CD14-positive monocyte (primary cell): Measurements from ENCODE around the gene ABCA7. TPM values are rescaled to one million over a fixed set of nuclear protein-coding genes. Genes with fewer than 3 reads are reported as not detected.

Source experiments
- DNase-seq, 3 donors: peaks; one replicate each; pipeline ENCODE4 v3.0.0-alpha.2; 2011 to 2022
- H2AFZ ChIP-seq: 2 replicates; pipeline ENCODE4 v1.6.0; 2012; ENCODE audit warnings: mild to moderate bottlenecking, low read depth, low read length, inconsistent platforms; ENCODE audit not compliant: insufficient read depth, poor library complexity, severe bottlenecking
- H3K27ac ChIP-seq, 2 donors: 1 replicate in 1 of 2; 2 replicates in 1 of 2; pipeline ENCODE4 v1.5.1; 2012 to 2013; ENCODE audit warnings: low read length in 2 of 2, control low read depth in 1 of 2, inconsistent platforms in 1 of 2, low read depth in 1 of 2, mild to moderate bottlenecking in 1 of 2
- H3K27me3 ChIP-seq, 2 donors: one replicate each; pipeline versions ENCODE4 v1.6.0 to v1.6.1; 2011 to 2013; ENCODE audit warnings: low read length in 2 of 2; ENCODE audit not compliant: control insufficient read depth in 2 of 2, insufficient read depth in 2 of 2
- H3K36me3 ChIP-seq, 2 donors: replicated peaks in 1 of 2; 1 replicate in 1 of 2; 2 replicates in 1 of 2; pipeline versions ENCODE4 v1.5.1 to v1.6.1; 2012 to 2013; ENCODE audit warnings: low read length in 2 of 2, control low read depth in 1 of 2, inconsistent platforms in 1 of 2, mild to moderate bottlenecking in 1 of 2; ENCODE audit not compliant: insufficient read depth in 2 of 2, control insufficient read depth in 1 of 2
- H3K4me1 ChIP-seq, 2 donors: 1 replicate in 1 of 2; 2 replicates in 1 of 2; pipeline versions ENCODE4 v1.5.1 to v1.6.1; 2012 to 2013; ENCODE audit warnings: low read length in 2 of 2, control low read depth in 1 of 2, inconsistent platforms in 1 of 2, mild to moderate bottlenecking in 1 of 2, moderate library complexity in 1 of 2; ENCODE audit not compliant: insufficient read depth in 2 of 2, control insufficient read depth in 1 of 2
- H3K4me2 ChIP-seq: replicated peaks from 2 replicates; pipeline ENCODE3; 2012; ENCODE audit warnings: low read length, moderate library complexity, mild to moderate bottlenecking; ENCODE audit not compliant: poor library complexity, severe bottlenecking; ENCODE audit errors: extremely low read depth
- H3K4me3 ChIP-seq, 3 experiments: fragments of 200-600 bp in 1 of 3; sonication (generic) in 1 of 3; replicated peaks in 1 of 3; 1 replicate in 2 of 3; 2 replicates in 1 of 3; pipeline ENCODE4 v1.5.1; 2011 to 2013; ENCODE audit warnings: low read length in 3 of 3, mild to moderate bottlenecking in 3 of 3, control low read depth in 2 of 3, low read depth in 2 of 3, inconsistent platforms in 1 of 3, moderate library complexity in 1 of 3
- H3K79me2 ChIP-seq: 2 replicates; pipeline ENCODE4 v1.6.0; 2012; ENCODE audit warnings: mild to moderate bottlenecking, control low read depth, inconsistent platforms, low read length, moderate library complexity; ENCODE audit not compliant: insufficient read depth
- H3K9ac ChIP-seq: 2 replicates; pipeline ENCODE4 v1.6.0; 2017; ENCODE audit warnings: low read length, mild to moderate bottlenecking; ENCODE audit not compliant: insufficient read depth, poor library complexity, severe bottlenecking
- H3K9me3 ChIP-seq, 2 donors: replicated peaks in 1 of 2; 1 replicate in 1 of 2; 2 replicates in 1 of 2; pipeline versions ENCODE4 v1.5.1 to v1.6.1; 2012 to 2013; ENCODE audit warnings: low read length in 2 of 2, control low read depth in 1 of 2; ENCODE audit not compliant: control insufficient read depth in 1 of 2, insufficient read depth in 1 of 2
- H4K20me1 ChIP-seq: 2 replicates; pipeline ENCODE4 v1.6.0; 2012; ENCODE audit warnings: mild to moderate bottlenecking, low read length, control low read depth, moderate library complexity; ENCODE audit not compliant: insufficient read depth
- H3K27ac Mint-ChIP-seq, 7 donors: one replicate each; pipeline ENCODE4 v1.8.0; 2020; ENCODE audit warnings: mild to moderate bottlenecking in 7 of 7, mixed read lengths in 7 of 7, moderate library complexity in 6 of 7, inconsistent platforms in 2 of 7
- H3K27me3 Mint-ChIP-seq, 3 donors: one replicate each; pipeline ENCODE4 v1.8.0; 2021 to 2022; ENCODE audit warnings: low read depth in 3 of 3, mild to moderate bottlenecking in 3 of 3, mixed read lengths in 3 of 3, moderate library complexity in 3 of 3, inconsistent platforms in 1 of 3
- H3K36me3 Mint-ChIP-seq, 2 donors: one replicate each; pipeline ENCODE4 v1.8.0; 2020; ENCODE audit warnings: mixed read lengths in 2 of 2, inconsistent platforms in 1 of 2, mild to moderate bottlenecking in 1 of 2
- H3K4me1 Mint-ChIP-seq: one replicate; pipeline ENCODE4 v1.8.0; 2020; ENCODE audit warnings: mild to moderate bottlenecking, mixed read lengths
- H3K4me3 Mint-ChIP-seq, 2 donors: one replicate each; pipeline ENCODE4 v1.8.0; 2020; ENCODE audit warnings: mild to moderate bottlenecking in 2 of 2, mixed read lengths in 2 of 2, moderate library complexity in 1 of 2
- H3K9me3 Mint-ChIP-seq, 7 donors: one replicate each; pipeline ENCODE4 v1.8.0; 2020 to 2022; ENCODE audit warnings: mixed read lengths in 7 of 7, mild to moderate bottlenecking in 6 of 7, moderate library complexity in 6 of 7, inconsistent platforms in 2 of 7
- WGBS: methylation state at CpG from one replicate; pipeline ENCODE4 v1.1.5; 2013; ENCODE audit warnings: missing lambda C conversion rate; ENCODE audit not compliant: insufficient coverage; 5-methylcytosine and 5-hydroxymethylcytosine counted together
- intact Hi-C, 2 donors: fragments of 100-400 bp; cut with micrococcal nuclease; formaldehyde crosslinking; loops; one replicate each; pipeline versions ENCODE4 v1.15.0 to v1.15.1; 2023
- polyA plus RNA-seq, 3 donors: library from polyadenylated mRNA; depleted of rRNA in 1 of 3; unstranded in 2 of 3; stranded (reverse) in 1 of 3; fragments of 300-500 nt in 2 of 3; fragments of >200 nt in 1 of 3; fragmentation: Illumina TruSeq in 2 of 3; gene quantifications; 1 replicate in 2 of 3; 2 replicates in 1 of 3; pipeline ENCODE4 v1.2.3, GENCODE V29; 2012 to 2021
- TF ChIP-seq, protein P1 (sequence below): fragments of 200-600 bp; IDR thresholded peaks from one replicate; pipeline ENCODE4 v1.8.0; 2022; ENCODE audit warnings: antibody characterized with exemption, mild to moderate bottlenecking

ABCA7 gene
- polyA plus RNA-seq, 3 donors: 1.7 to 104 (median 7.8) TPM

DNA sequence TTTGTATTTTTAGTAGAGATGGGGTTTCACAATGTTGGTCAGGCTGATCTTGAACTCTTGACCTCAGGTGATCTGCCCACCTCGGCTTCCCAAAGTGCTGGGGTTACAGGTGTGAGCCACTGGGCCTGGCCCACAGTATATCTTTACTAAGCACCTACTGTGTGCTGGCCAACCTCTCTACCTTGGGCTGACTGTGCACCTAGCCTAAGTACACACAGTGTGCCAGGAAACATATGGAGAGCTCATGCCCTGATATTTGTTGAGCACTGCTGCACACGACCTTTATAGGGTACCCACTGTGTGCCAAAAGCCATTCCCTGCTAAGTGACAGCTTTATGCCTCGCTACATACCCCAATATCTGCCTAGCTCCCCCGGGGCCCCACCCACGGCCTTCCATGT, 20.8 kb downstream of the ABCA7 start:
- WGBS: 85% methylated on average over 5 of the region's 5 CpGs
- H3K4me1 Mint-ChIP-seq: peaks cover 24% of the 10 kb centered on the region
- H3K4me3 ChIP-seq: no peak overlapping the region
- peaks cover 20% of the 10 kb centered on the region for H4K20me1 ChIP-seq
- no peak overlapping the region for H3K4me3 Mint-ChIP-seq
- intact Hi-C loops: no loop called here
- no peak overlapping the region for H3K27ac ChIP-seq
- peaks cover 17 to 31% (median 26%) of the 10 kb centered on the region in 7 donors for H3K9me3 Mint-ChIP-seq
- no peak overlapping the region for H3K9ac ChIP-seq
- H3K27me3 ChIP-seq: no peaks in the 10 kb centered on the region
- H2AFZ ChIP-seq: no peak overlapping the region
- H3K4me1 ChIP-seq: peaks cover 25 to 28% of the 10 kb centered on the region in 2 donors
- peaks cover 27 to 37% of the 10 kb centered on the region in 2 donors for H3K36me3 ChIP-seq
- H3K27ac Mint-ChIP-seq: no peak overlapping the region
- DNase-seq: no peak
- H3K9me3 ChIP-seq: peaks cover 21 to 25% of the 10 kb centered on the region in 2 donors
- TF ChIP-seq, protein P1, sequence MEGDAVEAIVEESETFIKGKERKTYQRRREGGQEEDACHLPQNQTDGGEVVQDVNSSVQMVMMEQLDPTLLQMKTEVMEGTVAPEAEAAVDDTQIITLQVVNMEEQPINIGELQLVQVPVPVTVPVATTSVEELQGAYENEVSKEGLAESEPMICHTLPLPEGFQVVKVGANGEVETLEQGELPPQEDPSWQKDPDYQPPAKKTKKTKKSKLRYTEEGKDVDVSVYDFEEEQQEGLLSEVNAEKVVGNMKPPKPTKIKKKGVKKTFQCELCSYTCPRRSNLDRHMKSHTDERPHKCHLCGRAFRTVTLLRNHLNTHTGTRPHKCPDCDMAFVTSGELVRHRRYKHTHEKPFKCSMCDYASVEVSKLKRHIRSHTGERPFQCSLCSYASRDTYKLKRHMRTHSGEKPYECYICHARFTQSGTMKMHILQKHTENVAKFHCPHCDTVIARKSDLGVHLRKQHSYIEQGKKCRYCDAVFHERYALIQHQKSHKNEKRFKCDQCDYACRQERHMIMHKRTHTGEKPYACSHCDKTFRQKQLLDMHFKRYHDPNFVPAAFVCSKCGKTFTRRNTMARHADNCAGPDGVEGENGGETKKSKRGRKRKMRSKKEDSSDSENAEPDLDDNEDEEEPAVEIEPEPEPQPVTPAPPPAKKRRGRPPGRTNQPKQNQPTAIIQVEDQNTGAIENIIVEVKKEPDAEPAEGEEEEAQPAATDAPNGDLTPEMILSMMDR: no peak
- H3K36me3 Mint-ChIP-seq: peaks cover 35 to 36% of the 10 kb centered on the region in 2 donors
- H3K27me3 Mint-ChIP-seq: peaks cover 1 to 9% (median 2%) of the 10 kb centered on the region in 3 donors
- H3K4me2 ChIP-seq: no peak overlapping the region
- H3K79me2 ChIP-seq: no peaks in the 10 kb centered on the region

- H3K4me2 ChIP-seq: no peak overlapping the region
- H3K27ac Mint-ChIP-seq: peak overlapping the region in 1 of 7 donors; percentile 80
- DNase-seq: no peak
- H3K27me3 Mint-ChIP-seq: peaks cover 2 to 4% (median 2%) of the 10 kb centered on the region in 3 donors
- no peaks in the 10 kb centered on the region for H3K27me3 ChIP-seq
- intact Hi-C loops: no loop called here
- H3K4me1 ChIP-seq: peaks cover 36 to 41% of the 10 kb centered on the region in 2 donors
- peaks cover 25% of the 10 kb centered on the region for H4K20me1 ChIP-seq
- WGBS: 97% methylated on average over 20 of the region's 20 CpGs
- H3K27ac ChIP-seq: no peak overlapping the region
- peaks cover 22 to 25% of the 10 kb centered on the region in 2 donors for H3K36me3 Mint-ChIP-seq
- H3K4me3 Mint-ChIP-seq: no peak overlapping the region
- TF ChIP-seq, protein P1: no peak
- H3K4me1 Mint-ChIP-seq: peaks cover 33% of the 10 kb centered on the region
- peaks cover 14 to 24% of the 10 kb centered on the region in 2 donors for H3K36me3 ChIP-seq
- H3K9me3 ChIP-seq: peaks cover 13 to 17% of the 10 kb centered on the region in 2 donors
- peaks cover 8% of the 10 kb centered on the region for H3K79me2 ChIP-seq
- no peak overlapping the region for H2AFZ ChIP-seq
- H3K9ac ChIP-seq: no peak overlapping the region
- H3K9me3 Mint-ChIP-seq: peaks cover 11 to 21% (median 17%) of the 10 kb centered on the region in 7 donors
- no peak overlapping the region for H3K4me3 ChIP-seq
Measured at GRCh38 chr19:1061987-1062386, 22.1 kb downstream of the ABCA7 start.
